CD8-positive, alpha-beta memory T cell (primary cell): ENCODE measurements around the gene FYN. TPM values are rescaled to one million over a fixed set of nuclear protein-coding genes. Genes with fewer than 3 reads are reported as not detected.
"Not testable (repeated sequence)": the region's sequence is repeated elsewhere in the genome, so short reads cannot be mapped to it uniquely, and the experiment has no call there.

Source experiments
- CTCF ChIA-PET: fragments of 350-600 bp; sonication (Branson Sonifier 250); formaldehyde crosslinking; loops from one replicate; lab custom pipeline; 2021; ENCODE audit warnings: antibody characterized with exemption; lab: Charles Lee
- POLR2A ChIA-PET: fragments of 350-600 bp; sonication (Branson Sonifier 250); formaldehyde crosslinking; loops from one replicate; lab custom pipeline; 2021; ENCODE audit warnings: antibody characterized with exemption; lab: Charles Lee
- DNase-seq, 5 donors: peaks; one replicate each; pipeline versions ENCODE4 v3.0.0 to v3.0.0-alpha.2; 2020 to 2022; ENCODE audit warnings: mixed read lengths in 1 of 5
- H3K27ac ChIP-seq: one replicate; pipeline ENCODE4 v1.7.0; 2013; ENCODE audit warnings: low read depth, mild to moderate bottlenecking, low read length, moderate library complexity
- H3K27me3 ChIP-seq: 2 replicates; pipeline ENCODE4 v1.7.0; 2013; ENCODE audit warnings: low read length, mild to moderate bottlenecking; ENCODE audit not compliant: insufficient read depth, poor library complexity, severe bottlenecking
- H3K36me3 ChIP-seq: 2 replicates; pipeline ENCODE4 v1.7.0; 2013; ENCODE audit warnings: mild to moderate bottlenecking, low read length, moderate library complexity; ENCODE audit not compliant: insufficient read depth
- H3K4me1 ChIP-seq: 2 replicates; pipeline ENCODE4 v1.7.0; 2013; ENCODE audit warnings: mild to moderate bottlenecking, low read length, moderate library complexity; ENCODE audit not compliant: insufficient read depth
- H3K4me3 ChIP-seq: 2 replicates; pipeline ENCODE4 v1.7.0; 2013; ENCODE audit warnings: mild to moderate bottlenecking, low read length
- H3K9me3 ChIP-seq: 2 replicates; pipeline ENCODE4 v1.7.0; 2013; ENCODE audit warnings: mild to moderate bottlenecking, low read length
- H3K27ac Mint-ChIP-seq, 8 donors: one replicate each; pipeline ENCODE4 v1.8.0; 2020 to 2021; ENCODE audit warnings: mixed read lengths in 8 of 8, mild to moderate bottlenecking in 6 of 8, inconsistent platforms in 3 of 8, moderate library complexity in 3 of 8
- H3K27me3 Mint-ChIP-seq, 2 donors: one replicate each; pipeline ENCODE4 v1.8.0; 2020 to 2021; ENCODE audit warnings: mixed read lengths in 2 of 2, mild to moderate bottlenecking in 1 of 2, moderate library complexity in 1 of 2
- H3K36me3 Mint-ChIP-seq, 3 donors: one replicate each; pipeline ENCODE4 v1.8.0; 2020 to 2021; ENCODE audit warnings: mixed read lengths in 3 of 3, inconsistent platforms in 1 of 3, mild to moderate bottlenecking in 1 of 3
- H3K4me1 Mint-ChIP-seq, 3 donors: one replicate each; pipeline ENCODE4 v1.8.0; 2020 to 2021; ENCODE audit warnings: mixed read lengths in 3 of 3, inconsistent platforms in 1 of 3, mild to moderate bottlenecking in 1 of 3
- H3K4me3 Mint-ChIP-seq, 7 donors: one replicate each; pipeline ENCODE4 v1.8.0; 2020 to 2021; ENCODE audit warnings: mixed read lengths in 7 of 7, mild to moderate bottlenecking in 6 of 7, moderate library complexity in 4 of 7, inconsistent platforms in 2 of 7
- H3K9me3 Mint-ChIP-seq, 5 donors: one replicate each; pipeline ENCODE4 v1.8.0; 2020 to 2022; ENCODE audit warnings: mixed read lengths in 5 of 5, mild to moderate bottlenecking in 3 of 5, moderate library complexity in 2 of 5, inconsistent platforms in 1 of 5
- polyA plus RNA-seq: library from polyadenylated mRNA; unstranded; fragments of 300-500 nt; fragmentation: Illumina TruSeq; gene quantifications from one replicate; pipeline ENCODE4 v1.2.3, GENCODE V29; 2021
- total RNA-seq, 2 experiments: library from RNA; stranded (reverse); gene quantifications; one replicate each; pipeline ENCODE4 v1.2.3, GENCODE V29; 2021

The FYN gene
- total and polyA plus RNA-seq, 3 experiments from 2014 or later: 481 to 611 (median 491) TPM

GRCh38 chr6:111786151-111786550 lies 87.1 kb downstream of the FYN start:
- H3K27ac Mint-ChIP-seq: peak overlapping the region in 6 of 8 donors; percentile 35 to 79 (median 49)
- DNase-seq, H3K27me3 Mint-ChIP-seq, POLR2A ChIA-PET, CTCF ChIA-PET, H3K27me3 ChIP-seq, H3K9me3 Mint-ChIP-seq, H3K4me3 ChIP-seq, H3K27ac ChIP-seq, H3K36me3 ChIP-seq, H3K9me3 ChIP-seq: not testable (repeated sequence)
- H3K36me3 Mint-ChIP-seq: peaks cover 4 to 40% (median 5%) of the 10 kb centered on the region in 3 donors
- peak overlapping the region in 1 of 7 donors; percentile 24 for H3K4me3 Mint-ChIP-seq
- peaks cover 72% of the 10 kb centered on the region for H3K4me1 ChIP-seq
- peaks cover 47 to 54% (median 52%) of the 10 kb centered on the region in 3 donors for H3K4me1 Mint-ChIP-seq

- no peaks in the 10 kb centered on the region for H3K9me3 ChIP-seq
- no peak overlapping the region for H3K27ac ChIP-seq
- H3K27me3 Mint-ChIP-seq: no peaks in the 10 kb centered on the region
- POLR2A ChIA-PET: interaction anchor here (0.5 to 1.5 kb wide), 3 partner anchors 8 to 489 kb away, joined by 3 to 5 read pairs (median 4); partner anchors contain the start of gene FYN
- H3K27ac Mint-ChIP-seq: peak overlapping the region; percentile 73 to 93 (median 84)
- no peak overlapping the region for H3K4me3 ChIP-seq
- H3K36me3 Mint-ChIP-seq: peaks cover 5 to 45% (median 7%) of the 10 kb centered on the region in 3 donors
- H3K9me3 Mint-ChIP-seq: peaks cover 0 to 2% (median 0%) of the 10 kb centered on the region in 5 donors
- H3K4me1 ChIP-seq: peaks cover 72% of the 10 kb centered on the region
- CTCF ChIA-PET: interaction anchor here (0.9 to 2.5 kb wide), 5 partner anchors 9 to 259 kb away, joined by 3 to 10 read pairs (median 10); no protein-coding TSS in a partner anchor
- H3K36me3 ChIP-seq: no peaks in the 10 kb centered on the region
- peak overlapping the region in 4 of 7 donors; percentile 16 to 43 (median 36) for H3K4me3 Mint-ChIP-seq
- no peaks in the 10 kb centered on the region for H3K27me3 ChIP-seq
- peaks cover 59 to 71% (median 64%) of the 10 kb centered on the region in 3 donors for H3K4me1 Mint-ChIP-seq
- DNase-seq: no peak
Measured at GRCh38 chr6:111784433-111784832, 88.8 kb downstream of the FYN start.

GRCh38 chr6:111782887-111783466 lies 90.3 kb downstream of the FYN start:
- Histone ChIP-seq H3K4me3 (no peak overlapping the region), H3K4me1 (peaks cover 74% of the 10 kb centered on the region), H3K36me3 (no peaks in the 10 kb centered on the region), H3K27ac (no peak overlapping the region), H3K9me3 (no peaks in the 10 kb centered on the region), H3K27me3 (no peaks in the 10 kb centered on the region)
- Mint-ChIP-seq H3K36me3 (peaks cover 5 to 58% (median 7%) of the 10 kb centered on the region in 3 donors), H3K4me1 (peaks cover 74 to 85% (median 78%) of the 10 kb centered on the region in 3 donors), H3K4me3 (peak overlapping the region in 3 of 7 donors; percentile 43 to 55 (median 48)), H3K27ac (peak overlapping the region; percentile 72 to 99 (median 90)), H3K27me3 (no peaks in the 10 kb centered on the region), H3K9me3 (peaks cover 0 to 2% (median 0%) of the 10 kb centered on the region in 5 donors)
- CTCF ChIA-PET: interaction anchor here (0.7 to 2.5 kb wide), 9 partner anchors 11 to 260 kb away, joined by 3 to 10 read pairs (median 6); partner anchors contain the start of gene FYN
- POLR2A ChIA-PET: interaction anchor here (0.5 to 1.8 kb wide), 3 partner anchors 8 to 49 kb away, joined by 6 to 7 read pairs (median 7); no protein-coding TSS in a partner anchor
- no peak for DNase-seq

- H3K4me3 ChIP-seq: no peak overlapping the region
- Mint-ChIP-seq H3K4me1 (peaks cover 80 to 92% (median 85%) of the 10 kb centered on the region in 3 donors), H3K4me3 (peak overlapping the region; percentile 5 to 55 (median 31)), H3K27ac (peak overlapping the region; percentile 72 to 99 (median 90)), H3K9me3 (peaks cover 0 to 2% (median 0%) of the 10 kb centered on the region in 5 donors), H3K36me3 (peaks cover 4 to 64% (median 7%) of the 10 kb centered on the region in 3 donors), H3K27me3 (no peaks in the 10 kb centered on the region)
- ChIA-PET CTCF (interaction anchor here (0.7 to 1.7 kb wide), 7 partner anchors 12 to 261 kb away, joined by 3 to 7 read pairs (median 4); partner anchors contain the start of gene FYN), POLR2A (interaction anchor here (1.8 kb wide), 1 partner anchor 9 kb away, joined by 6 read pairs; no protein-coding TSS in a partner anchor)
- no peaks in the 10 kb centered on the region for H3K36me3 ChIP-seq
- no peaks in the 10 kb centered on the region for H3K27me3 ChIP-seq
- H3K27ac ChIP-seq: no peak overlapping the region
- H3K4me1 ChIP-seq: peaks cover 80% of the 10 kb centered on the region
- H3K9me3 ChIP-seq: no peaks in the 10 kb centered on the region
- DNase-seq: no peak
Measured at GRCh38 chr6:111782192-111782809, 91.0 kb downstream of the FYN start.

- no peaks in the 10 kb centered on the region for H3K27me3 ChIP-seq
- no peak overlapping the region for H3K4me3 ChIP-seq
- no peaks in the 10 kb centered on the region for H3K36me3 ChIP-seq
- ChIA-PET CTCF (interaction anchor here (0.9 to 1.4 kb wide), 4 partner anchors 11 to 211 kb away, joined by 3 to 5 read pairs (median 4); no protein-coding TSS in a partner anchor), POLR2A (interaction anchor here (1.8 kb wide), 1 partner anchor 10 kb away, joined by 6 read pairs; no protein-coding TSS in a partner anchor)
- H3K27ac Mint-ChIP-seq: peak overlapping the region; percentile 75 to 99 (median 86)
- no peaks in the 10 kb centered on the region for H3K9me3 ChIP-seq
- no peak for DNase-seq
- peaks cover 0 to 2% (median 0%) of the 10 kb centered on the region in 5 donors for H3K9me3 Mint-ChIP-seq
- peaks cover 88 to 100% (median 96%) of the 10 kb centered on the region in 3 donors for H3K4me1 Mint-ChIP-seq
- H3K27me3 Mint-ChIP-seq: no peaks in the 10 kb centered on the region
- peaks cover 90% of the 10 kb centered on the region for H3K4me1 ChIP-seq
- H3K4me3 Mint-ChIP-seq: peak overlapping the region; percentile 18 to 83 (median 63)
- H3K36me3 Mint-ChIP-seq: peaks cover 0 to 63% (median 7%) of the 10 kb centered on the region in 3 donors
- H3K27ac ChIP-seq: peak overlapping the region; percentile 49
Measured at GRCh38 chr6:111781041-111781708, 92.1 kb downstream of the FYN start.

- peak overlapping the region; percentile 49 for H3K27ac ChIP-seq
- Mint-ChIP-seq H3K36me3 (peaks cover 0 to 69% (median 8%) of the 10 kb centered on the region in 3 donors), H3K4me3 (peak overlapping the region; percentile 25 to 83 (median 63)), H3K9me3 (no peaks in the 10 kb centered on the region), H3K27ac (peak overlapping the region; percentile 75 to 99 (median 86)), H3K4me1 (peaks cover 95 to 100% (median 100%) of the 10 kb centered on the region in 3 donors), H3K27me3 (no peaks in the 10 kb centered on the region)
- H3K4me3 ChIP-seq: no peak overlapping the region
- H3K27me3 ChIP-seq: no peaks in the 10 kb centered on the region
- CTCF ChIA-PET: interaction anchor here (1.0 to 4.0 kb wide), 3 partner anchors 9 to 71 kb away, joined by 3 to 16 read pairs (median 5); no protein-coding TSS in a partner anchor
- H3K9me3 ChIP-seq: no peaks in the 10 kb centered on the region
- no peak for DNase-seq
- POLR2A ChIA-PET: interaction anchor here (0.6 to 1.7 kb wide), 2 partner anchors 12 to 21 kb away, joined by 3 to 9 read pairs; no protein-coding TSS in a partner anchor
- no peaks in the 10 kb centered on the region for H3K36me3 ChIP-seq
- H3K4me1 ChIP-seq: peaks cover 97% of the 10 kb centered on the region
Measured at GRCh38 chr6:111780393-111780792, 92.9 kb downstream of the FYN start.

GRCh38 chr6:111779660-111780059 lies 93.6 kb downstream of the FYN start:
- peaks cover 94 to 100% (median 100%) of the 10 kb centered on the region in 3 donors for H3K4me1 Mint-ChIP-seq
- H3K36me3 Mint-ChIP-seq: peaks cover 0 to 70% (median 8%) of the 10 kb centered on the region in 3 donors
- Histone ChIP-seq H3K27me3 (no peaks in the 10 kb centered on the region), H3K9me3 (no peaks in the 10 kb centered on the region), H3K4me1 (peaks cover 97% of the 10 kb centered on the region), H3K4me3 (no peak overlapping the region), H3K36me3 (no peaks in the 10 kb centered on the region), H3K27ac (peak overlapping the region; percentile 27)
- ChIA-PET POLR2A (interaction anchor here (0.6 to 1.7 kb wide), 3 partner anchors 13 to 20 kb away, joined by 3 to 9 read pairs (median 3); no protein-coding TSS in a partner anchor), CTCF (interaction anchor here (0.6 to 4.0 kb wide), 6 partner anchors 8 to 138 kb away, joined by 3 to 16 read pairs (median 3); no protein-coding TSS in a partner anchor)
- H3K27me3 Mint-ChIP-seq: no peaks in the 10 kb centered on the region
- DNase-seq: no peak
- H3K27ac Mint-ChIP-seq: peak overlapping the region; percentile 75 to 99 (median 86)
- peak overlapping the region; percentile 25 to 83 (median 63) for H3K4me3 Mint-ChIP-seq
- H3K9me3 Mint-ChIP-seq: no peaks in the 10 kb centered on the region
